ENCODE measurements around the gene VEZF1. TPM values are rescaled to one million over a fixed set of nuclear protein-coding genes. Genes with fewer than 3 reads are reported as not detected.

The VEZF1 gene
- polyA plus RNA-seq, 2 of the 4 experiments (the other 2 are of a cell fraction), result 50.3 to 57.7 TPM

DNA sequence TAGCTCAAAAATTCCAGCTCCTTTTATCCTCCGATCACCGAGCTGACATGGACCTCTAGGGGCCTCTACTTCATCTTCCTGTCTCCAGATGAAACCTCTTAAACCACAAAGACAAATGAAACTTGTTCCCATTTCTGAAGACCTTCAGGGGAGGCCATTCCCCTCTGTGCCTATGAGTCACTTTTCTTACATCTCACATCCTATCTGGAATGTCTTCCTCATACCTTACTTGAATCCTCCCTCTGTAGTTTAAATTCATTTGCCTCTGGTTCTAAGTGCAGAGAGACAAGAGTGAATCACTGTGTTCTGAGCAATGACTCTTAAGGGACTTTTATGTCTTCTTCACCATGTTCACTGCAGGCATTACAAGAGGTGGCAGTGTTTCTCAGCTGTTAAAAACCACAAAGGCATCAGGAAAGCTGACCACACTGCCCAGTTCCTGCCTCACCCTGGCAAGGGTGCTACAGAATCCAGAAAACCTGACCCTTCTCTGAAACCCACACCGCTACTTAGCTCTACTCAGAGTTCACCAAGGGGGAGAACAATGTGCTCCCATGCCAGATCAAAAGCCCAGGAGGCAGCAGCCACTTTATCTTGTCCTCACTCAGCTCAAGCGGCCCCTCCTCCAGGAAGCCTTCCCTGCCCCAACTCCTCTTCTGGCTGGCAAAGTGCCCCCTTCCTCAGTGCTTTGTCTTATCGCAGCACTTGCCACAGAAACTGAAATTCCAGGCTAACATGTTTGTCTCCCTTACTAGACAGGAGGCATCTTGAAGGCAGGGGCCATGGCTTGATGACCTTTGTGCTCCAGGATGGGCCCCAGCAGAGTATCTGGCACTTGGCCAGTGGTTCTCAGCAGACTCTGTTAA is 39.3 kb downstream of the VEZF1 start:
- ATAC-seq (peak; percentile 85 to 86), DNase-seq (ENCODE audit: low read depth in 1 of 2, low spot score in 1 of 2) (peak; percentile 98 to 99), FAIRE-seq (peak; percentile 94)
- 2% methylated on average over 5 of the region's 5 CpGs for WGBS (ENCODE audit: missing lambda C conversion rate)
- CTCF ChIA-PET, result interaction anchor here (0.7 to 26.8 kb wide), 21 partner anchors 1 to 164 kb away, joined by 3 to 386 read pairs (median 13); partner anchors contain the start of genes CUEDC1 and VEZF1
- POLR2A ChIA-PET, result interaction anchor here (0.9 to 4.2 kb wide), 21 partner anchors 10 to 99 kb away, joined by 3 to 23 read pairs (median 8); partner anchors contain the start of genes MRPS23, SRSF1 and VEZF1
- Histone ChIP-seq H3K9me3 (no peaks in the 10 kb centered on the region), H3K27ac (peak overlapping the region; percentile 93 to 100), H3K4me1 (peaks cover 94% of the 10 kb centered on the region), H3K4me3 (peak overlapping the region; percentile 7; the same call in 2 of the 3 replicates), H3K4me2 (peak overlapping the region; percentile 96)
- TF ChIP-seq JUNB (IDR thresholded peaks at IDR 0.05) (peak; percentile 88), SMC3 (IDR thresholded peaks at IDR 0.05) (peak; percentile 59), HOXA7 (CRISPR knock-in tag; IDR thresholded peaks at IDR 0.05) (no peak), KDM5A (IDR thresholded peaks at IDR 0.05) (no peak), HOXB13 (CRISPR knock-in tag; IDR thresholded peaks at IDR 0.05; ENCODE audit: low read depth) (no peak), MAX (IDR thresholded peaks at IDR 0.05) (peak; percentile 91), E2F6 (IDR thresholded peaks at IDR 0.05; ENCODE audit: borderline replicate concordance, low read depth) (no peak), ZFP36 (IDR thresholded peaks at IDR 0.05; ENCODE audit: borderline replicate concordance, partially characterized antibody) (peak; percentile 94), FOSB (CRISPR knock-in tag; IDR thresholded peaks at IDR 0.05) (peak; percentile 63), EP300 (IDR thresholded peaks at IDR 0.05) (peak; percentile 50 to 82; a peak in 2 of 5 replicates), FOXS1 (CRISPR knock-in tag; IDR thresholded peaks at IDR 0.05) (peak; percentile 27; the same call in 1 of the 2 replicates), FOSL2 (IDR thresholded peaks at IDR 0.05) (peak; percentile 96), FOSL2 (CRISPR knock-in tag; IDR thresholded peaks at IDR 0.05) (peak; percentile 99), CEBPB (IDR thresholded peaks at IDR 0.05) (peak in 1 of 2 experiments; percentile 55; a peak in 2 of 4 replicates), ESRRA (IDR thresholded peaks at IDR 0.05; ENCODE audit: borderline replicate concordance, low read length) (no peak; the same call in 1 of the 2 replicates), MAFK (IDR thresholded peaks at IDR 0.05; ENCODE audit: partially characterized antibody) (peak; percentile 3), HOXB5 (CRISPR knock-in tag; IDR thresholded peaks at IDR 0.05) (peak; percentile 50; the same call in 1 of the 2 replicates), ZNF302 (CRISPR knock-in tag; IDR thresholded peaks at IDR 0.05) (peak; percentile 36; the same call in 1 of the 2 replicates), GATA3 (IDR thresholded peaks at IDR 0.05; ENCODE audit: borderline replicate concordance) (peak; percentile 88), JUN (IDR thresholded peaks at IDR 0.05) (peak; percentile 80 to 92), POLR2A (IDR thresholded peaks at IDR 0.05; ENCODE audit: low read length) (no peak), RCOR1 (IDR thresholded peaks at IDR 0.05; ENCODE audit: low read depth, low read length) (0 out of 2 replicates have a peak, but pooled peaks have one; percentile 44), RAD21 (conservative IDR thresholded peaks at IDR 0.05 in 1 of 2, IDR thresholded peaks at IDR 0.05 in 1 of 2) (peak; percentile 54 to 68)
- TF ChIP-seq, protein P1, sequence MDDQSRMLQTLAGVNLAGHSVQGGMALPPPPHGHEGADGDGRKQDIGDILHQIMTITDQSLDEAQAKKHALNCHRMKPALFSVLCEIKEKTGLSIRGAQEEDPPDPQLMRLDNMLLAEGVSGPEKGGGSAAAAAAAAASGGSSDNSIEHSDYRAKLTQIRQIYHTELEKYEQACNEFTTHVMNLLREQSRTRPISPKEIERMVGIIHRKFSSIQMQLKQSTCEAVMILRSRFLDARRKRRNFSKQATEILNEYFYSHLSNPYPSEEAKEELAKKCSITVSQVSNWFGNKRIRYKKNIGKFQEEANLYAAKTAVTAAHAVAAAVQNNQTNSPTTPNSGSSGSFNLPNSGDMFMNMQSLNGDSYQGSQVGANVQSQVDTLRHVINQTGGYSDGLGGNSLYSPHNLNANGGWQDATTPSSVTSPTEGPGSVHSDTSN (IDR thresholded peaks at IDR 0.05), result peak; percentile 81
- TF ChIP-seq, protein P2, sequence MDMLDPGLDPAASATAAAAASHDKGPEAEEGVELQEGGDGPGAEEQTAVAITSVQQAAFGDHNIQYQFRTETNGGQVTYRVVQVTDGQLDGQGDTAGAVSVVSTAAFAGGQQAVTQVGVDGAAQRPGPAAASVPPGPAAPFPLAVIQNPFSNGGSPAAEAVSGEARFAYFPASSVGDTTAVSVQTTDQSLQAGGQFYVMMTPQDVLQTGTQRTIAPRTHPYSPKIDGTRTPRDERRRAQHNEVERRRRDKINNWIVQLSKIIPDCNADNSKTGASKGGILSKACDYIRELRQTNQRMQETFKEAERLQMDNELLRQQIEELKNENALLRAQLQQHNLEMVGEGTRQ (IDR thresholded peaks at IDR 0.05), result no peak
- TF ChIP-seq, protein P3, sequence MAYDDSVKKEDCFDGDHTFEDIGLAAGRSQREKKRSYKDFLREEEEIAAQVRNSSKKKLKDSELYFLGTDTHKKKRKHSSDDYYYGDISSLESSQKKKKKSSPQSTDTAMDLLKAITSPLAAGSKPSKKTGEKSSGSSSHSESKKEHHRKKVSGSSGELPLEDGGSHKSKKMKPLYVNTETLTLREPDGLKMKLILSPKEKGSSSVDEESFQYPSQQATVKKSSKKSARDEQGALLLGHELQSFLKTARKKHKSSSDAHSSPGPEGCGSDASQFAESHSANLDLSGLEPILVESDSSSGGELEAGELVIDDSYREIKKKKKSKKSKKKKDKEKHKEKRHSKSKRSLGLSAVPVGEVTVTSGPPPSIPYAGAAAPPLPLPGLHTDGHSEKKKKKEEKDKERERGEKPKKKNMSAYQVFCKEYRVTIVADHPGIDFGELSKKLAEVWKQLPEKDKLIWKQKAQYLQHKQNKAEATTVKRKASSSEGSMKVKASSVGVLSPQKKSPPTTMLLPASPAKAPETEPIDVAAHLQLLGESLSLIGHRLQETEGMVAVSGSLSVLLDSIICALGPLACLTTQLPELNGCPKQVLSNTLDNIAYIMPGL (CRISPR knock-in tag; IDR thresholded peaks at IDR 0.05; ENCODE audit: borderline replicate concordance), result no peak
- TF ChIP-seq, protein P4, sequence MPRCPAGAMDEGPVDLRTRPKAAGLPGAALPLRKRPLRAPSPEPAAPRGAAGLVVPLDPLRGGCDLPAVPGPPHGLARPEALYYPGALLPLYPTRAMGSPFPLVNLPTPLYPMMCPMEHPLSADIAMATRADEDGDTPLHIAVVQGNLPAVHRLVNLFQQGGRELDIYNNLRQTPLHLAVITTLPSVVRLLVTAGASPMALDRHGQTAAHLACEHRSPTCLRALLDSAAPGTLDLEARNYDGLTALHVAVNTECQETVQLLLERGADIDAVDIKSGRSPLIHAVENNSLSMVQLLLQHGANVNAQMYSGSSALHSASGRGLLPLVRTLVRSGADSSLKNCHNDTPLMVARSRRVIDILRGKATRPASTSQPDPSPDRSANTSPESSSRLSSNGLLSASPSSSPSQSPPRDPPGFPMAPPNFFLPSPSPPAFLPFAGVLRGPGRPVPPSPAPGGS (IDR thresholded peaks at IDR 0.05), result peak; percentile 85
- TF ChIP-seq, protein P5, sequence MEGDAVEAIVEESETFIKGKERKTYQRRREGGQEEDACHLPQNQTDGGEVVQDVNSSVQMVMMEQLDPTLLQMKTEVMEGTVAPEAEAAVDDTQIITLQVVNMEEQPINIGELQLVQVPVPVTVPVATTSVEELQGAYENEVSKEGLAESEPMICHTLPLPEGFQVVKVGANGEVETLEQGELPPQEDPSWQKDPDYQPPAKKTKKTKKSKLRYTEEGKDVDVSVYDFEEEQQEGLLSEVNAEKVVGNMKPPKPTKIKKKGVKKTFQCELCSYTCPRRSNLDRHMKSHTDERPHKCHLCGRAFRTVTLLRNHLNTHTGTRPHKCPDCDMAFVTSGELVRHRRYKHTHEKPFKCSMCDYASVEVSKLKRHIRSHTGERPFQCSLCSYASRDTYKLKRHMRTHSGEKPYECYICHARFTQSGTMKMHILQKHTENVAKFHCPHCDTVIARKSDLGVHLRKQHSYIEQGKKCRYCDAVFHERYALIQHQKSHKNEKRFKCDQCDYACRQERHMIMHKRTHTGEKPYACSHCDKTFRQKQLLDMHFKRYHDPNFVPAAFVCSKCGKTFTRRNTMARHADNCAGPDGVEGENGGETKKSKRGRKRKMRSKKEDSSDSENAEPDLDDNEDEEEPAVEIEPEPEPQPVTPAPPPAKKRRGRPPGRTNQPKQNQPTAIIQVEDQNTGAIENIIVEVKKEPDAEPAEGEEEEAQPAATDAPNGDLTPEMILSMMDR (IDR thresholded peaks at IDR 0.05), result peak; percentile 45

All from A549 (cell line).